ENCODE measurements around the gene MOXD1. TPM values are rescaled to one million over a fixed set of nuclear protein-coding genes. Genes with fewer than 3 reads are reported as not detected.

MOXD1 gene
- total RNA-seq, 4 donors from 2014 or later: 20.3 to 37.3 (median 33.2) TPM

DNA sequence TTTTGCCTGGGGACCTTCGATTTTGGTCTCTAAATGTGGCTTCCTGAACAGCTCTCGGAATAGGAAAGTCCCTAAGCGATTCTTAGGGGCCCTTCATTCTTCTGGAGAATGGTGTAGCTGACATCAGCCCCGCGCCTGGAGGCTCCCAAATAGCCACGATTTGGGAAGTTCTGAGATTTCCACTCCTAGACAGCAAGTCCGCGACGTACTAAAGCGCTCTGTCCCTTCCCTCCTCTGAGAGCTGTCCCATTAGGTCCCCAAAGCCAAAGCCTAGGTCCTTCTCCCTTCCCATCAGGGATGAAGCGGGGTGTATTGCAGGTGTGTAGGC lies 756 bp downstream of the MOXD1 start:
- H3K27me3 ChIP-seq: peaks cover 20% of the 10 kb centered on the region
- no peak for TF ChIP-seq POLR2A (IDR thresholded peaks at IDR 0.05)
- no peak for TF ChIP-seq EP300 (IDR thresholded peaks at IDR 0.05)
- TF ChIP-seq, protein P1, sequence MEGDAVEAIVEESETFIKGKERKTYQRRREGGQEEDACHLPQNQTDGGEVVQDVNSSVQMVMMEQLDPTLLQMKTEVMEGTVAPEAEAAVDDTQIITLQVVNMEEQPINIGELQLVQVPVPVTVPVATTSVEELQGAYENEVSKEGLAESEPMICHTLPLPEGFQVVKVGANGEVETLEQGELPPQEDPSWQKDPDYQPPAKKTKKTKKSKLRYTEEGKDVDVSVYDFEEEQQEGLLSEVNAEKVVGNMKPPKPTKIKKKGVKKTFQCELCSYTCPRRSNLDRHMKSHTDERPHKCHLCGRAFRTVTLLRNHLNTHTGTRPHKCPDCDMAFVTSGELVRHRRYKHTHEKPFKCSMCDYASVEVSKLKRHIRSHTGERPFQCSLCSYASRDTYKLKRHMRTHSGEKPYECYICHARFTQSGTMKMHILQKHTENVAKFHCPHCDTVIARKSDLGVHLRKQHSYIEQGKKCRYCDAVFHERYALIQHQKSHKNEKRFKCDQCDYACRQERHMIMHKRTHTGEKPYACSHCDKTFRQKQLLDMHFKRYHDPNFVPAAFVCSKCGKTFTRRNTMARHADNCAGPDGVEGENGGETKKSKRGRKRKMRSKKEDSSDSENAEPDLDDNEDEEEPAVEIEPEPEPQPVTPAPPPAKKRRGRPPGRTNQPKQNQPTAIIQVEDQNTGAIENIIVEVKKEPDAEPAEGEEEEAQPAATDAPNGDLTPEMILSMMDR (IDR thresholded peaks at IDR 0.05): no peak
- no peak for TF ChIP-seq POLR2AphosphoS5 (IDR thresholded peaks at IDR 0.05)
- no peaks in the 10 kb centered on the region for H3K36me3 ChIP-seq
- WGBS, 2 donors (ENCODE audit: low coverage in 1 of 2): 48 to 60% methylated on average over 1 to 5 of the region's 11 CpGs
- peak overlapping the region; percentile 72 to 79 for H3K4me3 ChIP-seq
- H3K9me3 ChIP-seq: peaks cover 0 to 1% (median 0%) of the 10 kb centered on the region in 3 donors
- ATAC-seq: peak; percentile 26
- H3K4me1 ChIP-seq: peaks cover 0 to 35% (median 7%) of the 10 kb centered on the region in 3 donors
- peak overlapping the region in 3 of 4 donors; percentile 66 to 85 (median 83) for H3K27ac ChIP-seq

DNA sequence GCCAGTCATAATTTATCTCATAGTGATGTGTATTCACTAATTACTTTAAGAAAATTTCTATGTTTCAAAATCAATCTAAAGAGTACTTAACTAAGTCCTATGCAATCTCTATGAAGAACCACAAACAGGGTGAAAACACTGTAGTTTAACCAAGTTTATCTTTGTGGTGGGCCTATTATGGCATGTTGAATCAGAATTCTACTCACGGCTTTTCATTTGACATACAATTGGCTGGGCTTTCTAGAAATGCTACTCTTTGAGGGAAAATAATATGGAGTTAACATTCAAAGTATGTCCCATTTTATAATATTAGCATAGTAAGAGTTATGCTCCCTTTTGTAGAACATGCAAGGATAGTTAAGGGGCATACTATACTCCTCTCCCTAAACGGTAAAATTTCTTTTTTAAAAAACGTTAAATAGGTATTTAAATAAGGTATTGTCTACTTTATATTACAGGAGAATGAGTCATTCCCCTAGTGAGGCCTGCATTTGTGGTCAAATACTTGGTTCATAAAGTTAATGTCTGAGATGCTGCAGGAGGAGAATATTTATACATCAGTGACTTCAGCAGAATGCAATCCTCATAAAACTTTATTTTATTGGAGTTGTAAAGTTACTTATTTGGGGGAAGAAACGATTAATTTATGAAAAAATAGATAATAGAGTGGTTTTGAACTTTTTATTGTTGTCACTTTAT lies 1.8 kb downstream of the MOXD1 start:
- no peak for TF ChIP-seq POLR2AphosphoS5 (IDR thresholded peaks at IDR 0.05)
- TF ChIP-seq EP300 (IDR thresholded peaks at IDR 0.05): no peak
- TF ChIP-seq, protein P1 (IDR thresholded peaks at IDR 0.05): no peak
- no peak for TF ChIP-seq POLR2A (IDR thresholded peaks at IDR 0.05)
- peak overlapping the region in 2 of 4 donors; percentile 83 to 85 for H3K27ac ChIP-seq
- peaks cover 20% of the 10 kb centered on the region for H3K27me3 ChIP-seq
- H3K4me3 ChIP-seq: peak overlapping the region in 1 of 2 donors; percentile 79
- no peak for ATAC-seq
- H3K4me1 ChIP-seq: peaks cover 0 to 26% (median 7%) of the 10 kb centered on the region in 3 donors
- WGBS, 2 donors (ENCODE audit: low coverage in 1 of 2): 62 to 69% methylated on average over 4 of the region's 4 CpGs
- H3K36me3 ChIP-seq: no peaks in the 10 kb centered on the region
- peaks cover 0 to 11% (median 0%) of the 10 kb centered on the region in 3 donors for H3K9me3 ChIP-seq

DNA sequence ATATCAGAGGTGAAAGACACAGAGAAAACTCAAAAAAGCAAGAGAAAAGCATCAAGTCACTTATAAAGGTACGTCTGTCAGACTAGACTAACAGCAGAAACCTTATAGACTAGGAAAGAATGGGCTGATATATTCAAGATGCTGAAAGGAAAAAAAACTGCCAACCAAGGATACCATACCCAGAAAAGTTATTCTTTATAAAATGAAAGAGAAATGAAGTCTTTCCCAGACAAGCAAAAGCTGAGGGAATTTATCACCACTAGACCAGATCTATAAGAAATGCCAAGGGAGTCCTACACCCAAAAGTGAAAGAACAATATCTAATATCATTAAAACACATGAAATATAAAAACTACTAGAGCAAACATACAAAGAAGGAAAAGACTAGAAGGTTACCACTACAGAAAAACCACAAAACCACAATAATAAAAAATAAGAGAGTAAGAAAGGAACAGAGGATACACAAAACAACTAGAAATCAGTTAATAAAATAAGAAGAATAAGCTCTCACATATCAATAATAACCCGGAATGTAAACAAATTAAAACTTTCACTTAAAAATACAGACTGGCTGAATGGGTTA lies 6.2 kb downstream of the MOXD1 start:
- no peak overlapping the region for H3K27ac ChIP-seq
- TF ChIP-seq POLR2A (IDR thresholded peaks at IDR 0.05): no peak
- TF ChIP-seq, protein P1 (IDR thresholded peaks at IDR 0.05): no peak
- no peak for TF ChIP-seq EP300 (IDR thresholded peaks at IDR 0.05)
- TF ChIP-seq POLR2AphosphoS5 (IDR thresholded peaks at IDR 0.05): no peak
- peaks cover 0 to 12% (median 0%) of the 10 kb centered on the region in 3 donors for H3K9me3 ChIP-seq
- 86 to 88% methylated on average over 1 to 2 of the region's 2 CpGs for WGBS, 2 donors (ENCODE audit: low coverage in 1 of 2)
- no peak for ATAC-seq
- H3K36me3 ChIP-seq: no peaks in the 10 kb centered on the region
- no peak overlapping the region for H3K4me3 ChIP-seq
- H3K27me3 ChIP-seq: no peaks in the 10 kb centered on the region
- peaks cover 0 to 11% (median 0%) of the 10 kb centered on the region in 3 donors for H3K4me1 ChIP-seq

DNA sequence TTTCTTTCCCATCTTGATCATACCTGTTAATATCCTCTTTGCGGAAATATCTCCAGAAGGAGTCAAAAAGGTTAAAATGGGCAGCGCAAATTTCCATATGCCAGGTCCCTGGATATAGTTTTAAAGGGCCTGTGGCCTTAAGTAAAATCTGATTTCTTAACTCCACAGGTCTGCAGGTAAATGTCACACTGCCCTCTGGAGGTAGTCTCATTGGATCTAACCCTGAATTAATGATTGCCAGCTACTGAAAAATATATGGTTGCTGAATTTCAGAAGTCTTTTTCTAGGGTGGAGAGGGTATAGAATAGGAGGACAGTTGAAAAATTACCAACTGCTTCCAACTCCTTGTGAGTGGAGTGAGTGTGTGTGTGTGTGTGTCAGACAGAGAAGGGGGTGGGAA lies 8.5 kb downstream of the MOXD1 start:
- Histone ChIP-seq H3K27me3 (no peaks in the 10 kb centered on the region), H3K9me3 (peaks cover 0 to 12% (median 0%) of the 10 kb centered on the region in 3 donors), H3K4me3 (no peak overlapping the region), H3K4me1 (peaks cover 0 to 11% (median 0%) of the 10 kb centered on the region in 3 donors), H3K36me3 (no peaks in the 10 kb centered on the region), H3K27ac (peak overlapping the region in 3 of 4 donors; percentile 60 to 72 (median 65))
- no peak for ATAC-seq
- TF ChIP-seq POLR2AphosphoS5 (IDR thresholded peaks at IDR 0.05): no peak
- TF ChIP-seq, protein P1 (IDR thresholded peaks at IDR 0.05): no peak
- TF ChIP-seq EP300 (IDR thresholded peaks at IDR 0.05): no peak
- no peak for TF ChIP-seq POLR2A (IDR thresholded peaks at IDR 0.05)
- WGBS, 2 donors (ENCODE audit: low coverage in 1 of 2): 100% methylated on average over 2 of the region's 2 CpGs

Data from gastroesophageal sphincter (tissue), 4 donors.